ENCODE data around the gene CREB3L2. TPM values are rescaled to one million over a fixed set of nuclear protein-coding genes. Genes with fewer than 3 reads are reported as not detected.
A peak's percentile ranks its signal among the peaks of the same experiment; 100 is the strongest.

Gene CREB3L2
- total RNA-seq, 2 donors from 2014 or later: 45.8 to 46.0 TPM

DNA sequence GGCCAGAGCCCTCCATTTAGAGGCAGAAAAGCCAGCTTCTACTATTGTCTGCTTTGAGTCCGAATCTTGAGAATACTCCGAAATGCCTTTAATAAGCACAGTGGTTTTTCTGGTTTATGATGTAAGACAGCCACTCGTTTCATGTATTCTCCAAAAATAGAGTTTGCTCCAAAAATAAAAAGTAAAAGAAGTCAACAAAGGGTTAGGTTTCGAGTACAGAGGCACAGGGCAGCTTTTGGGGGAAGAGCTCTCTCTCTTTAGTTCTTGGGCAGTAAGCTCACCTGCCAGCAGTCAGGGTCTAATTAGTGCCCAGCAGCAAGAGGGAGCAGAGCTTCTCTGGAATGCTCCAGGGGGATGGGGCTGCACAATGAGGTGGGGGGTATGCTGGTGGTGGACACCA, 20.2 kb downstream of the CREB3L2 start:
- peak overlapping the region; percentile 4 for H3K27ac ChIP-seq
- H3K36me3 ChIP-seq: no peaks in the 10 kb centered on the region
- H3K4me3 ChIP-seq: no peak overlapping the region
- TF ChIP-seq, protein P1, sequence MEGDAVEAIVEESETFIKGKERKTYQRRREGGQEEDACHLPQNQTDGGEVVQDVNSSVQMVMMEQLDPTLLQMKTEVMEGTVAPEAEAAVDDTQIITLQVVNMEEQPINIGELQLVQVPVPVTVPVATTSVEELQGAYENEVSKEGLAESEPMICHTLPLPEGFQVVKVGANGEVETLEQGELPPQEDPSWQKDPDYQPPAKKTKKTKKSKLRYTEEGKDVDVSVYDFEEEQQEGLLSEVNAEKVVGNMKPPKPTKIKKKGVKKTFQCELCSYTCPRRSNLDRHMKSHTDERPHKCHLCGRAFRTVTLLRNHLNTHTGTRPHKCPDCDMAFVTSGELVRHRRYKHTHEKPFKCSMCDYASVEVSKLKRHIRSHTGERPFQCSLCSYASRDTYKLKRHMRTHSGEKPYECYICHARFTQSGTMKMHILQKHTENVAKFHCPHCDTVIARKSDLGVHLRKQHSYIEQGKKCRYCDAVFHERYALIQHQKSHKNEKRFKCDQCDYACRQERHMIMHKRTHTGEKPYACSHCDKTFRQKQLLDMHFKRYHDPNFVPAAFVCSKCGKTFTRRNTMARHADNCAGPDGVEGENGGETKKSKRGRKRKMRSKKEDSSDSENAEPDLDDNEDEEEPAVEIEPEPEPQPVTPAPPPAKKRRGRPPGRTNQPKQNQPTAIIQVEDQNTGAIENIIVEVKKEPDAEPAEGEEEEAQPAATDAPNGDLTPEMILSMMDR (IDR thresholded peaks at IDR 0.05): no peak
- no peak overlapping the region for H3K9ac ChIP-seq (ENCODE audit: low read depth in 2 of 2, low read length in 2 of 2)
- DNase-seq: no peak
- no peaks in the 10 kb centered on the region for H3K9me3 ChIP-seq
- intact Hi-C loops (cut with DNase I): no loop called here
- H3K27me3 ChIP-seq: no peaks in the 10 kb centered on the region
- peaks cover 19% of the 10 kb centered on the region for H3K4me1 ChIP-seq

DNA sequence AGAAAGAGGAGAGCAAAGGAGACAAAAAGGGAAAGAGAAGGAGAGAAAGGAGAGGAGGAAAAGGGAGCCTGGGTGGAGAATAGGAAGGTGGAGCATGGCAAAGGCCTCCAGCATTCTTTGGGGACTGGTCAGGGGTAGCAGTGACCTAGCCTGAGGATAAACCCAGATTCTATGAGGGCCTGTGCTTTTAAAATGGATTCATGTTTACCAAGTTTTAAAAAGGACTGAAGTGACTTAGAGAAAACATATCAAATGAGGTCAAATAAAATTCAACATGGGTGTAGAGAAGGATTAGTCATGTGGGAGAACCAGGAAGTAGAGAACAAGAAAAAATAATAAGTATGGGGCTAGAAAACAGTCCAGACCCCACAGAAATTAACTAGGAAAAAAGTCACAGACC, 20.7 kb downstream of the CREB3L2 start:
- Histone ChIP-seq H3K27ac (peak overlapping the region; percentile 4), H3K27me3 (no peaks in the 10 kb centered on the region), H3K4me3 (no peak overlapping the region), H3K9me3 (no peaks in the 10 kb centered on the region), H3K9ac (ENCODE audit: low read depth in 2 of 2, low read length in 2 of 2) (no peak overlapping the region), H3K36me3 (no peaks in the 10 kb centered on the region), H3K4me1 (peaks cover 16% of the 10 kb centered on the region)
- DNase-seq: no peak
- TF ChIP-seq, protein P1 (IDR thresholded peaks at IDR 0.05): no peak
- intact Hi-C loops (cut with DNase I): no loop called here

GRCh38 chr7:137980308-137980707, 21.6 kb downstream of the CREB3L2 start:
- no peak overlapping the region for H3K4me3 ChIP-seq
- no peak for DNase-seq
- H3K27ac ChIP-seq: no peak overlapping the region
- no peaks in the 10 kb centered on the region for H3K36me3 ChIP-seq
- no peaks in the 10 kb centered on the region for H3K9me3 ChIP-seq
- H3K4me1 ChIP-seq: peaks cover 15% of the 10 kb centered on the region
- TF ChIP-seq, protein P1 (IDR thresholded peaks at IDR 0.05): no peak
- no peaks in the 10 kb centered on the region for H3K27me3 ChIP-seq
- intact Hi-C loops (cut with DNase I): no loop called here
- no peak overlapping the region for H3K9ac ChIP-seq (ENCODE audit: low read depth in 2 of 2, low read length in 2 of 2)

- no peak overlapping the region for H3K4me3 ChIP-seq
- intact Hi-C loops (cut with DNase I): no loop called here
- no peaks in the 10 kb centered on the region for H3K36me3 ChIP-seq
- no peak for DNase-seq
- no peaks in the 10 kb centered on the region for H3K9me3 ChIP-seq
- peak overlapping the region; percentile 23 for H3K27ac ChIP-seq
- no peaks in the 10 kb centered on the region for H3K27me3 ChIP-seq
- H3K9ac ChIP-seq (ENCODE audit: low read depth in 2 of 2, low read length in 2 of 2): no peak overlapping the region
- TF ChIP-seq, protein P1 (IDR thresholded peaks at IDR 0.05): no peak
- H3K4me1 ChIP-seq: peaks cover 8% of the 10 kb centered on the region
These were observed 23.2 kb downstream of the CREB3L2 start for GRCh38 chr7:137978464-137979237.

DNA sequence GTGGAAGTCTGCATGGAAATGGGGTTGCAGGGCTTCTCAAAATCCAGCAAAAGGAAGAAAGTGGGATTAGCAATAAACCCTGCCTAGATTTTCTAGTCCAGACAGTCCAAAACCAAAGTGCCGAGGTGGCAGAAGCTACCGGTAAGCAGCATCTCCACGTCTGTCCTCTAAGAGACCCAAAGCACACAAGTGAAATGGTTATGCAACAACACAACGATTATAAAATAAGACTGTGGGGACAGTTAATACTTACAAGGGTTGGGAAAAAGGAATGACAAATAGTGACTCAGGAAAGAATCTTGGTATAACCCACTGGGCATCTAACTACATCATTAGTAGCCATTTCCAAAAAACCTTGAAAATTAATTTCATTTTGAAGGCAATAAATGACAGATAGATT, 24.7 kb downstream of the CREB3L2 start:
- no peak for DNase-seq
- intact Hi-C loops (cut with DNase I): no loop called here
- no peaks in the 10 kb centered on the region for H3K36me3 ChIP-seq
- peaks cover 8% of the 10 kb centered on the region for H3K4me1 ChIP-seq
- TF ChIP-seq, protein P1 (IDR thresholded peaks at IDR 0.05): no peak
- no peak overlapping the region for H3K4me3 ChIP-seq
- H3K9ac ChIP-seq (ENCODE audit: low read depth in 2 of 2, low read length in 2 of 2): no peak overlapping the region
- no peaks in the 10 kb centered on the region for H3K9me3 ChIP-seq
- no peak overlapping the region for H3K27ac ChIP-seq
- H3K27me3 ChIP-seq: no peaks in the 10 kb centered on the region

All from colonic mucosa (tissue), 4 donors.